GM12875 (cell line): ENCODE measurements around the gene ZNF677.
"Not testable (repeated sequence)": the region's sequence is repeated elsewhere in the genome, so short reads cannot be mapped to it uniquely, and the experiment has no call there.

Source experiments
- H3K4me3 ChIP-seq: one replicate; pipeline ENCODE4 v1.5.1; 2011; ENCODE audit warnings: low read depth, low read length, control low read depth
- CTCF ChIP-seq: IDR thresholded peaks from 2 replicates; pipeline ENCODE4 v1.5.1; 2011; ENCODE audit warnings: low read depth, mild to moderate bottlenecking, control low read depth, inconsistent platforms, low read length, moderate library complexity, borderline replicate concordance; ENCODE audit not compliant: insufficient read depth

The ZNF677 gene

DNA sequence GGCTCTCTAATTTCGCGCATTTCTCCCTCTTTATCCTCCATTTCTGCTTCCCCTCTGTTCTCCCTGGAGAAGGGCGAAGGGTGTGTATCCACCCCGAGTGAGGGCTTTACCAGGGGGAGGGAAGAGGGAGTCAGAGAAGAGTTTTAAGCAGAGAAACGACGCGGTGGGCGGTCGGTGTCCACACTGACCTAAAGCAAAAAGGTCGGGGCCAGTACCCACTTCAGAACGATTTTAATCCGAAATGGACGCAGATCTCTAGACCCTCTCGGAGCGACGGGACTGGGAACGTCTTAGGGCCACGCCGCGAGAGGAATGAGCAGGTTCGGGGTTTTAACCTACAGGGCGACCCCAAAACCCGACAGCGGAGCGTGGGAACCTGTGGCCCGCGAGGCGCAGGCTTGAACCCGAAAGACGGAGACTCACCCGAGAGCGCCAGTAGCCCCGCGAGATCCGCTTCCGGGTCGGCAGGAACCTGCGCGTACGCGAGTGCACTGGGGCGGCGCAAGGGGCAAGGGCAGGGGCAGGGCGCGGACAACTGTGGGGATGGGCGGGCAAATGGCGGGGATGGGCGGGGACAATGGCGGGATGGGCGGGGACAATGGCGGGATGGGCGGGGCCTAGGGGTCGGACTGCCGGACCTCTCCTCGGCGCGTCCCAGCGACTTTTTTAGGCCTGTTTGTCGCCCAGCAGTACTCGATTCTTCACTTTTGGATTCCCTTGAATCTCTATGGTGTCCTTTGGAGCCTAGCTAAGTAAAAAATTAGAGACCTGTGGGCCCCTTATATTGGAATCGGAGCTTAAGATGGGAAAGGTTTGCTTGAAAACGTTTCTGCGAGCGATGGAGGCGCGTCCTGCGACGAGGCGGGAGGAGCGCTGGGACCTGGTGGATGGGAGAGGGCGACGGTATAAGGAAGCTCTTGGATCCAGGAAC lies at the start of gene ZNF677:
ZNF677 (minus strand) TSS at position 463 of the 931 bp plus-strand sequence. CDS start 3,323 bp downstream, outside the sequence.
- no peak within 1 kb of the TSS for H3K4me3 ChIP-seq
- TF ChIP-seq CTCF = no peak

GRCh38 chr19:53301341-53301740 lies 46.7 kb upstream of the ZNF677 start:
- not testable (repeated sequence) for H3K4me3 ChIP-seq

- no peak for TF ChIP-seq CTCF
- no peak overlapping the region for H3K4me3 ChIP-seq
Observed at GRCh38 chr19:53294786-53295441, 40.2 kb upstream of the ZNF677 start.

- no peak for TF ChIP-seq CTCF
- H3K4me3 ChIP-seq = no peak overlapping the region
Observed at GRCh38 chr19:53290758-53291549, 36.3 kb upstream of the ZNF677 start.

GRCh38 chr19:53285087-53285486 lies 30.4 kb upstream of the ZNF677 start:
- no peak for TF ChIP-seq CTCF
- H3K4me3 ChIP-seq = no peak overlapping the region

- H3K4me3 ChIP-seq = not testable (repeated sequence)
Observed at GRCh38 chr19:53281947-53282346, 27.3 kb upstream of the ZNF677 start.

- TF ChIP-seq CTCF = no peak
- H3K4me3 ChIP-seq = no peak overlapping the region
Observed at GRCh38 chr19:53275480-53275879, 20.8 kb upstream of the ZNF677 start.

GRCh38 chr19:53272044-53272443 lies 17.4 kb upstream of the ZNF677 start:
- no peak for TF ChIP-seq CTCF
- H3K4me3 ChIP-seq = no peak overlapping the region

DNA sequence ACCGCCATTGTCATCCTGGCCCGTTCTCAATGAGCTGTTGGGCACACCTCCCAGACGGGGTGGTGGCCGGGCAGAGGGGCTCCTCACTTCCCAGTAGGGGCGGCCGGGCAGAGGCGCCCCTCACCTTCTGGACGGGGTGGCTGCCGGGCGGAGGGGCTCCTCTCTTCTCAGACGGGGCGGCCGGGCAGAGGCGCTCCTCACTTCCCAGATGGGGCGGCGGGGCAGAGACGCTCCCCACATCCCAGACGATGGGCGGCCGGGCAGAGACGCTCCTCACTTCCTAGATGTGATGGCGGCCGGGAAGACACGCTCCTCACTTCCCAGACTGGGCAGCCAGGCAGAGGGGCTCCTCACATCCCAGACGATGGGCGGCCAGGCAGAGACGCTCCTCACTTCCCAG lies 15.2 kb upstream of the ZNF677 start:
- H3K4me3 ChIP-seq = not testable (repeated sequence)

DNA sequence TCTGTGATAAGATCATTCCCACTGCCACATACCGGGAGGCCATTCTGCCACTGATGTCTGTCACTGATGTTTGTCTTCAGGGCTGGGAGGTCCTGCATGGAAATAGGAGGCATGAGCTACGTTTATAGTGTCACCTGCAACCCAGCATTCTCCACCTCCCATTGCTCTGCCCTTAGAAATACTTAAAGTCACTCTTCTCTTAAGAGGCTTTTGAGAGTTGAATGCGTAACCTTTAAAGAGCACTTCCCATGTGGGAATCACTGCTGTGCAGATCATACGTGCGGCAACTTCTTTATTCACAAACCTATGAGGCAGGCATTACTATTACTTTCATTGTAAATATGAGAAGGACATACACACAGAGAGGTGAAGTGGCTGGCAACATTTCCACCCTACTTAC lies 12.9 kb upstream of the ZNF677 start, which contains the start of gene VN1R4:
VN1R4 (minus strand) TSS at position 101 of the 400 bp plus-strand sequence; CDS start at position 43, 58 bp downstream.
- H3K4me3 ChIP-seq = not testable (repeated sequence)

- H3K4me3 ChIP-seq = not testable (repeated sequence)
Observed at GRCh38 chr19:53257715-53258342, 3.2 kb upstream of the ZNF677 start, which contains the start of gene VN1R2. Gene VN1R2, plus strand, starts transcription at chr19:53258292. Its CDS starts 84 bp downstream, at chr19:53258376.
